ENCODE results near the gene KRTAP5-4.

Gene KRTAP5-4

DNA sequence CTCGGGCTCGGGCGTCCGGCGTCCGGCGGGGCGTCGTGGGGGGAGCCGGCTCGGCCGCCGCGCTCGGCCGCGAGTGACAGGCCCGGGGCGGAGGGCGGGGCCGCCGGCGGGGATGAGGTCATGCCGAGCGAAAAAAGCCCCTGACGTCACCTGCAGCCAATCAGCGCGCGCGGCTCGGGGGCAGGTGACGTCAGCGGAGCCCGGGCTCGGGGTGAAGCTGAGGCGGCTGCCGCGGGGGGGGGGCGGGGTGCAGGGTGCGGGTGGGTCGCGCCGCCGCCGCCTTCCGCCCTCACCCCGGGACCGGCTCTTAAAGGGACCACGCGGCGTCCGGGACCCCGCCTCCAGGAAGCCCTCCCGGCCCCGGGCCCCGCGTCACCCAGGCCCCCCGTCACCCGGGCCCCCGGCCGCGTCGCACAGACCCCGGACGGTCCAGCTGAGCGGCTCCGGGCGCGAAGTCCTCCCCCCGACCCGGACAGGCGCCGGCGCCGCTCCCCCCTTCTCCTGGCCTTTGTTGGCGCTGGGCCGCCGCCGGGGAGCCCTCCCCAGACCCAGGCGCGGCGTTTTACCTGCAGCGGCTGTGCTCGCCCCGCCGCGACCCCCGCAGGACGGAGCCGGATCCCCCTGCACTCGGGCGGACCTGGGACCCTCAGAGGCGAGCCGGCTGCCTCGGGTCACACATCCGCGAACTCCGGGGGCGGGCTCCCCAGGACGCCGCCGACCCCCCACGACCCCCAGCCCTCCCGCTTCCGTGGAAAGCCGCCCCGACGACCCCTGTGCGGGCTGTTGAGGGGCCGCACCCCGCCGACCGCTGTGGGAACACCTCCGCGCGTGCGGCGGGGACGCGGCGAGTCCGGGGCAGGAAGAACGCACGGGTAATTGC lies 49.5 kb downstream of the KRTAP5-4 start, which contains the start of gene DUSP8:
TSS of gene DUSP8 (minus strand) at position 75 of the 880 bp plus-strand sequence. CDS start 6,445 bp downstream, outside the sequence.
- TF ChIP-seq CTCF (IDR thresholded peaks at IDR 0.05; ENCODE audit: low read length, missing control alignments) = no peak
- peak within 1 kb of the TSS; percentile 55 for H3K4me3 ChIP-seq (replicated peaks; ENCODE audit: low read depth, low read length)
- peak; percentile 82 for DNase-seq (ENCODE audit: low read depth)

DNA sequence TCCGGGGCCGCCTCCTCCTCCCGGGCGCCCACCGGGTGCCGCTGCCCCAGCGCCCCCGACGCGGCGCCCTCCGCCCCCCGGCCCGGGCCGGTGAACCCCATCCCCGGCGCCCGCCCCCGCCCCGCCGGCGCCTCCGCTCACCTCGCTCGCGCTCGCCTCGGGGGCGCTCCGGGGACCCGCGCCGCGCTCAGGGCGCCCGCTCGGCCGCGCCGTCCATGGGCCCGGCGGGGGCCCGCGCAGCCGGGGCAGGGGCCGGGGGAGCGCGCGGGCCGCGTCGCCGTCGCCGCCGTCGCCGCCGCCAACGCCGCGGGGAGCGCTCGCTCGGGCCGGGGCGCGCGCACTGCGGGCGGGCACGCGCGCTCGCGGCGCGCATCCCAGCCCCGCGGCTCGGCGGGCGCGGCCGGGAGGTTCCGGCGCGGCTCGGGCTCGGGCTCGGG lies 50.2 kb downstream of the KRTAP5-4 start:
- no peak for DNase-seq (ENCODE audit: low read depth)
- peak overlapping the region; percentile 55 for H3K4me3 ChIP-seq (replicated peaks; ENCODE audit: low read depth, low read length)
- no peak for TF ChIP-seq CTCF (IDR thresholded peaks at IDR 0.05; ENCODE audit: low read length, missing control alignments)
